H1 (cell line): ENCODE data around the gene COX10. TPM values are rescaled to one million over a fixed set of nuclear protein-coding genes. Genes with fewer than 3 reads are reported as not detected.

Source experiments
- CTBP2 ChIP-seq: IDR thresholded peaks from 2 replicates; pipeline ENCODE4 v1.7.0; 2011; ENCODE audit warnings: borderline replicate concordance, mild to moderate bottlenecking, moderate library complexity, mixed read lengths, low read length; ENCODE audit not compliant: insufficient read depth, insufficient read length
- EGR1 ChIP-seq: IDR thresholded peaks from 2 replicates; pipeline ENCODE4 v1.6.1; 2011; ENCODE audit warnings: low read depth, low read length, borderline replicate concordance
- FOSL1 ChIP-seq: IDR thresholded peaks from 2 replicates; pipeline ENCODE4 v1.6.1; 2011; ENCODE audit warnings: mild to moderate bottlenecking, low read depth, low read length, moderate library complexity; ENCODE audit not compliant: insufficient read depth
- GTF2F1 ChIP-seq: IDR thresholded peaks from 2 replicates; pipeline ENCODE4 v1.6.1; 2012; ENCODE audit warnings: low read depth, low read length, improper control_type of control experiment, borderline replicate concordance
- JUND ChIP-seq: IDR thresholded peaks from 2 replicates; pipeline ENCODE4 v1.6.1; 2011; ENCODE audit warnings: mild to moderate bottlenecking, improper control_type of control experiment, low read length
- KDM5A ChIP-seq: fragments of 200-600 bp; IDR thresholded peaks from 2 replicates; pipeline ENCODE4 v1.7.1; 2012; ENCODE audit warnings: mild to moderate bottlenecking, low read length, inconsistent platforms, mixed read lengths
- NRF1 ChIP-seq: IDR thresholded peaks from 2 replicates; pipeline ENCODE4 v1.6.1; 2011; ENCODE audit warnings: mild to moderate bottlenecking, low read depth, low read length, improper control_type of control experiment
- RFX5 ChIP-seq: IDR thresholded peaks from 2 replicates; pipeline ENCODE4 v1.6.1; 2011; ENCODE audit warnings: low read depth, low read length, improper control_type of control experiment, borderline replicate concordance
- TEAD4 ChIP-seq: IDR thresholded peaks from 2 replicates; pipeline ENCODE4 v1.6.1; 2012; ENCODE audit warnings: low read depth, low read length, inconsistent platforms, mixed read lengths
- ZNF274 ChIP-seq: IDR thresholded peaks from 2 replicates; pipeline ENCODE4 v1.7.0; 2012; ENCODE audit warnings: low read length, borderline replicate concordance; ENCODE audit errors: extremely low read depth
- polyA plus RNA-seq, 7 experiments: library from polyadenylated mRNA; depleted of rRNA in 3 of 7; stranded (reverse) in 5 of 7; unstranded in 2 of 7; fragments of >200 nt in 5 of 7; fragments of 200-250 nt in 2 of 7; gene quantifications; 1 replicate in 5 of 7; 2 replicates in 1 of 7; 4 replicates in 1 of 7; pipeline versions ENCODE4 v1.2.1 to v1.2.3, GENCODE V29; 2011 to 2013; ENCODE audit warnings: missing spikeins in 2 of 7, mixed read lengths in 2 of 7
- total RNA-seq: library from RNA; stranded (reverse); fragmentation: NEBNext Ultra II Directional; extraction: Animal tissue kit (Norgen Biotek cat#: 25700); gene quantifications from 2 replicates; pipeline ENCODE4 v1.2.1, GENCODE V29; 2021
- TF ChIP-seq, protein P1 (sequence below): fragments of 300-600 bp; sonication (generic); IDR thresholded peaks from 2 replicates; pipeline ENCODE4 v1.7.1; 2012; ENCODE audit warnings: low read length, moderate library complexity, mild to moderate bottlenecking, inconsistent platforms; ENCODE audit not compliant: insufficient replicate concordance

COX10 gene
- total and polyA plus RNA-seq, 2 of the 8 experiments (the other 6 are each of a cell fraction or from before 2014, with no cell fraction given) = 18.0 to 23.0 TPM

- TF ChIP-seq, protein P1, sequence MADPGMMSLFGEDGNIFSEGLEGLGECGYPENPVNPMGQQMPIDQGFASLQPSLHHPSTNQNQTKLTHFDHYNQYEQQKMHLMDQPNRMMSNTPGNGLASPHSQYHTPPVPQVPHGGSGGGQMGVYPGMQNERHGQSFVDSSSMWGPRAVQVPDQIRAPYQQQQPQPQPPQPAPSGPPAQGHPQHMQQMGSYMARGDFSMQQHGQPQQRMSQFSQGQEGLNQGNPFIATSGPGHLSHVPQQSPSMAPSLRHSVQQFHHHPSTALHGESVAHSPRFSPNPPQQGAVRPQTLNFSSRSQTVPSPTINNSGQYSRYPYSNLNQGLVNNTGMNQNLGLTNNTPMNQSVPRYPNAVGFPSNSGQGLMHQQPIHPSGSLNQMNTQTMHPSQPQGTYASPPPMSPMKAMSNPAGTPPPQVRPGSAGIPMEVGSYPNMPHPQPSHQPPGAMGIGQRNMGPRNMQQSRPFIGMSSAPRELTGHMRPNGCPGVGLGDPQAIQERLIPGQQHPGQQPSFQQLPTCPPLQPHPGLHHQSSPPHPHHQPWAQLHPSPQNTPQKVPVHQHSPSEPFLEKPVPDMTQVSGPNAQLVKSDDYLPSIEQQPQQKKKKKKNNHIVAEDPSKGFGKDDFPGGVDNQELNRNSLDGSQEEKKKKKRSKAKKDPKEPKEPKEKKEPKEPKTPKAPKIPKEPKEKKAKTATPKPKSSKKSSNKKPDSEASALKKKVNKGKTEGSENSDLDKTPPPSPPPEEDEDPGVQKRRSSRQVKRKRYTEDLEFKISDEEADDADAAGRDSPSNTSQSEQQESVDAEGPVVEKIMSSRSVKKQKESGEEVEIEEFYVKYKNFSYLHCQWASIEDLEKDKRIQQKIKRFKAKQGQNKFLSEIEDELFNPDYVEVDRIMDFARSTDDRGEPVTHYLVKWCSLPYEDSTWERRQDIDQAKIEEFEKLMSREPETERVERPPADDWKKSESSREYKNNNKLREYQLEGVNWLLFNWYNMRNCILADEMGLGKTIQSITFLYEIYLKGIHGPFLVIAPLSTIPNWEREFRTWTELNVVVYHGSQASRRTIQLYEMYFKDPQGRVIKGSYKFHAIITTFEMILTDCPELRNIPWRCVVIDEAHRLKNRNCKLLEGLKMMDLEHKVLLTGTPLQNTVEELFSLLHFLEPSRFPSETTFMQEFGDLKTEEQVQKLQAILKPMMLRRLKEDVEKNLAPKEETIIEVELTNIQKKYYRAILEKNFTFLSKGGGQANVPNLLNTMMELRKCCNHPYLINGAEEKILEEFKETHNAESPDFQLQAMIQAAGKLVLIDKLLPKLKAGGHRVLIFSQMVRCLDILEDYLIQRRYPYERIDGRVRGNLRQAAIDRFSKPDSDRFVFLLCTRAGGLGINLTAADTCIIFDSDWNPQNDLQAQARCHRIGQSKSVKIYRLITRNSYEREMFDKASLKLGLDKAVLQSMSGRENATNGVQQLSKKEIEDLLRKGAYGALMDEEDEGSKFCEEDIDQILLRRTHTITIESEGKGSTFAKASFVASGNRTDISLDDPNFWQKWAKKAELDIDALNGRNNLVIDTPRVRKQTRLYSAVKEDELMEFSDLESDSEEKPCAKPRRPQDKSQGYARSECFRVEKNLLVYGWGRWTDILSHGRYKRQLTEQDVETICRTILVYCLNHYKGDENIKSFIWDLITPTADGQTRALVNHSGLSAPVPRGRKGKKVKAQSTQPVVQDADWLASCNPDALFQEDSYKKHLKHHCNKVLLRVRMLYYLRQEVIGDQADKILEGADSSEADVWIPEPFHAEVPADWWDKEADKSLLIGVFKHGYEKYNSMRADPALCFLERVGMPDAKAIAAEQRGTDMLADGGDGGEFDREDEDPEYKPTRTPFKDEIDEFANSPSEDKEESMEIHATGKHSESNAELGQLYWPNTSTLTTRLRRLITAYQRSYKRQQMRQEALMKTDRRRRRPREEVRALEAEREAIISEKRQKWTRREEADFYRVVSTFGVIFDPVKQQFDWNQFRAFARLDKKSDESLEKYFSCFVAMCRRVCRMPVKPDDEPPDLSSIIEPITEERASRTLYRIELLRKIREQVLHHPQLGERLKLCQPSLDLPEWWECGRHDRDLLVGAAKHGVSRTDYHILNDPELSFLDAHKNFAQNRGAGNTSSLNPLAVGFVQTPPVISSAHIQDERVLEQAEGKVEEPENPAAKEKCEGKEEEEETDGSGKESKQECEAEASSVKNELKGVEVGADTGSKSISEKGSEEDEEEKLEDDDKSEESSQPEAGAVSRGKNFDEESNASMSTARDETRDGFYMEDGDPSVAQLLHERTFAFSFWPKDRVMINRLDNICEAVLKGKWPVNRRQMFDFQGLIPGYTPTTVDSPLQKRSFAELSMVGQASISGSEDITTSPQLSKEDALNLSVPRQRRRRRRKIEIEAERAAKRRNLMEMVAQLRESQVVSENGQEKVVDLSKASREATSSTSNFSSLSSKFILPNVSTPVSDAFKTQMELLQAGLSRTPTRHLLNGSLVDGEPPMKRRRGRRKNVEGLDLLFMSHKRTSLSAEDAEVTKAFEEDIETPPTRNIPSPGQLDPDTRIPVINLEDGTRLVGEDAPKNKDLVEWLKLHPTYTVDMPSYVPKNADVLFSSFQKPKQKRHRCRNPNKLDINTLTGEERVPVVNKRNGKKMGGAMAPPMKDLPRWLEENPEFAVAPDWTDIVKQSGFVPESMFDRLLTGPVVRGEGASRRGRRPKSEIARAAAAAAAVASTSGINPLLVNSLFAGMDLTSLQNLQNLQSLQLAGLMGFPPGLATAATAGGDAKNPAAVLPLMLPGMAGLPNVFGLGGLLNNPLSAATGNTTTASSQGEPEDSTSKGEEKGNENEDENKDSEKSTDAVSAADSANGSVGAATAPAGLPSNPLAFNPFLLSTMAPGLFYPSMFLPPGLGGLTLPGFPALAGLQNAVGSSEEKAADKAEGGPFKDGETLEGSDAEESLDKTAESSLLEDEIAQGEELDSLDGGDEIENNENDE = no peak
- TF ChIP-seq JUND (no peak), KDM5A (no peak), CTBP2 (no peak), RFX5 (no peak), TEAD4 (no peak), NRF1 (no peak), FOSL1 (no peak), GTF2F1 (no peak), ZNF274 (no peak), EGR1 (no peak)
These were observed 54.4 kb downstream of the COX10 start (continued) for GRCh38 chr17:14123619-14124278.
